Subcutaneous adipose tissue (tissue), 4 donors: Measurements from ENCODE around the gene PPM1K. TPM values are rescaled to one million over a fixed set of nuclear protein-coding genes. Genes with fewer than 3 reads are reported as not detected.

Source experiments
- total RNA-seq, 4 donors: library from RNA; depleted of rRNA; stranded (reverse); fragments of >200 nt; gene quantifications; one replicate each; pipeline ENCODE4 v1.1.0, GENCODE V29; 2016
- TF ChIP-seq, protein P1 (sequence below): fragments of 450-650 bp; IDR thresholded peaks from one replicate; pipeline ENCODE4 v1.5.1; 2016; ENCODE audit warnings: low read depth, mild to moderate bottlenecking, control low read depth, antibody characterized with exemption, moderate library complexity

PPM1K gene
- total RNA-seq, 4 donors from 2014 or later, result 10.4 to 19.2 (median 15.0) TPM

DNA sequence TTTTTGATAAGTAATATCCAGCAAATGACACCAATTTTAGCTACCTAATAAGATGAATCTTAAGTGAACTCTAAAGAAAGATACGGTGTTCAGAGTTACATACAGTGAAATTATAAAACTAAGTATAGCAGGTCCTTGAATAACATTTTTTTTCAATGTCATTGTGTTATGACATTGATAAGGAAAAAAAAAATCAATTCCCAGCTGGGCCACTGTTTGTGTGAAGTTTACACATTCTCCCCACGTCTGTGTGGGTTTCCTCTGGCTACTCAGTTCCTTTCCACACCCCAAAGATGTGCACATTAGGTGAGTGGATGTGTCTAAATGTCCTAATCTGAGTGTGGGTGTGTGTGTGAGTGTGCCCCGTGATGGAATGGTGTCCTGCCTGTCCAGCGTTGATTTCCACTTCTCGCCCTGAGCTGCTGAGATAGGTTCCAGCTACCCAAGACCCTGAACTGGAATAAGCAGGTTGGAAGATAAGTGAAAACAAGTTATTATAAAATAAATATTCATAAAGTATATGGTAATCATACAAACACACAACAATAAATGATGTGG, 31.2 kb upstream of the PPM1K start:
- TF ChIP-seq, protein P1, sequence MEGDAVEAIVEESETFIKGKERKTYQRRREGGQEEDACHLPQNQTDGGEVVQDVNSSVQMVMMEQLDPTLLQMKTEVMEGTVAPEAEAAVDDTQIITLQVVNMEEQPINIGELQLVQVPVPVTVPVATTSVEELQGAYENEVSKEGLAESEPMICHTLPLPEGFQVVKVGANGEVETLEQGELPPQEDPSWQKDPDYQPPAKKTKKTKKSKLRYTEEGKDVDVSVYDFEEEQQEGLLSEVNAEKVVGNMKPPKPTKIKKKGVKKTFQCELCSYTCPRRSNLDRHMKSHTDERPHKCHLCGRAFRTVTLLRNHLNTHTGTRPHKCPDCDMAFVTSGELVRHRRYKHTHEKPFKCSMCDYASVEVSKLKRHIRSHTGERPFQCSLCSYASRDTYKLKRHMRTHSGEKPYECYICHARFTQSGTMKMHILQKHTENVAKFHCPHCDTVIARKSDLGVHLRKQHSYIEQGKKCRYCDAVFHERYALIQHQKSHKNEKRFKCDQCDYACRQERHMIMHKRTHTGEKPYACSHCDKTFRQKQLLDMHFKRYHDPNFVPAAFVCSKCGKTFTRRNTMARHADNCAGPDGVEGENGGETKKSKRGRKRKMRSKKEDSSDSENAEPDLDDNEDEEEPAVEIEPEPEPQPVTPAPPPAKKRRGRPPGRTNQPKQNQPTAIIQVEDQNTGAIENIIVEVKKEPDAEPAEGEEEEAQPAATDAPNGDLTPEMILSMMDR, result no peak

DNA sequence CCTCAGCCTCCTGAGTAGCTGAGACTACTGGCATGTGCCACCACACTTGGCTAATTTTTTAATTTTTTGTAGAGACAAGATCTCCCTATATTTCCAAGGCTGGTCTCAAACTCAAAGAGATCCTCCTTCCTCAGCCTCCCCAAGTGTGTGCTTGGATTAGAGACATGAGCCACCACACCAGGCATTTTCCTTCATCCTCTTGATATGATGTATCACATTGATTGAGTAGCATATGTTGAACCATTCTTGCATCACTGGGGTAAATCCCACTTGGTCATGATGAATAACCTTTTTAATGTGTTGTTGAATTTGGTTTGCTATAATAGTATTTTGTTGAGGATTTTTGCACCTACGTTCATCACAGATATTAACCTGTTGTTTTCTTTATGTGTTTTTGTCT, 24.2 kb upstream of the PPM1K start:
- TF ChIP-seq, protein P1, result no peak

DNA sequence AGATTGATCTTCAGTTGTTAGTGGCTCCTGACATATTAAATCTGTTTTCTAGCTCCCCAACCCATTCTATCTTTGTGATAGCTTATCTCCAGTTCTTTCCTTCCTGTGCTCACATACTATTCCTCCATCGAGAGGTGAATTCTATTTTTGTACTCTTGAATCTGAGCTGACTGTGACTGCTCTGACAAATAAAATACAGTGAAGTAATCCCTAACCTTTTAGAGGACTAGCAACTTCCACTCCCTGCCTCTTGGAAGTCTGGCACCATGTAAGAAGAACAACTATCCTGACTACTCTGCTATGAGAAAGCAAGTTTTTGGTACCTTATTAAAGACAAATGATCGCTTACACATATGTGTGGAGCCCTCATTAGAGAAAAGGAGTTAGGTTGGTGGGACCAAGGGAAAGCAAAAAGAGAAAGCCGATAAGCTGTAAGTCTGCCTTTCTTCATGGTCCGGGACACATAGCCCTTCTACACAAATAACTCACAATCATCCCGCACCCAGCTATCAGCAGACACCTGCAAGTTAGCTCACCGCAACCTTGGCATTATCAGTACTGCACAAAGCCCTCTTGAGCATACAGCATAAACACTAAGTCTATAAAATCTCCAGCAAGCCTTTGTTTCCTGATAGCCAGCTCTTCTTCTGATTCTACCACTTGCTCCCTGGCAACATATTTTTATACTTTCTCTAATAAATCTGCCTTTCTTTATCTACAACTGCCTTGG, 13.5 kb upstream of the PPM1K start:
- TF ChIP-seq, protein P1, result no peak

DNA sequence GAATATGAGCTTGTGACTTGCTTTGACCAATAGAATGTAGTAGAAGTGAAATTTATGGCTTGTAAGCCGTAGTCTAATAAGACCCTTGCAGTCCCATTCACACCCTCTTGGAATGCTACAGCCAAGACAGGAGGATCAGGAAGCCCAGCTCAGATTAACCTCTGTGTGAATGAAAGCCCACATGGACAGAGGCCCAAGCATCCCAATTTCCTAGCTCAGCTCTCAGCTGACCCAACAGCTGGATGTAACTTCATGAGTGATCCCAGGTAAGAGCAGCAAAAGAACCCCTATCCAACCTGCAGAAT, 12.8 kb upstream of the PPM1K start:
- TF ChIP-seq, protein P1, result no peak

DNA sequence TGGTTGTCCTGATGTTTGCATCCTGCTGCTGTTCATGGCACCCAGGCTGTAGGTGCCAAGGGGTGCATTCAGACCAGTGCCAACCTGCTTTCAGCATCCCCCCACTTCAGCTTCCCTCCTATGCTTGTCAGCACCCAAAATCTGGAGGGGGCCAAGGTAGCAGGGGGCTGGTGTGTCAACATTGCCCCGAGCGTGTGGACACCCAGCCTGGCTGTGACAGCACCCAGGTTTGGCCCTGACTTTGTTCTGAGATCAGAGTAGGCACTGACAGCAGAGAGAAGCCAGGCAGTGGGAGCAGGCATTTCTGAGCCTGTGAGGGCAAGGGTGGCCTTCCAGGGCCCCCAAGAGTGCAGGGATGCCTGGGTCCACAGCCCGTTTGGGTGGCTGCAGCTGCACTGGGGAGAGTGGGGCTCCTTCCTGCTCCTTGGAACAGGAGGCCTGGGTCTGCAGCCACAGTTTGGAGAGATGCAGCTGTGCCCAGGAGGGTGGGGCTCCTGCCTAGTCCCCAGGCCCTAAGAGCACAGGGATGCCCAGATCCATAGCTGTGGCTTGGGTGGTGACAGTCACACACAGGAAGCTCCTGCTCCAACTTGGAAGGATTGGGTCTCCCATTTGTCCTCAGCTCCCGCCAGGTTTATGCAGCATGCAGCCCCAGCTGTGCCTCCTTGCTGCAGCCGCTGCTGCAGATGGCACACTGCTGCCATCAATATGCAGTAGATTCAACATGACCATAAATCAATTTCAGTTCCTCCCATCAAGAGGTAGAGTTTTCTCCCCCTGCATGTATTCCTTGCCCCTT, 12.3 kb upstream of the PPM1K start:
- TF ChIP-seq, protein P1, result no peak

DNA sequence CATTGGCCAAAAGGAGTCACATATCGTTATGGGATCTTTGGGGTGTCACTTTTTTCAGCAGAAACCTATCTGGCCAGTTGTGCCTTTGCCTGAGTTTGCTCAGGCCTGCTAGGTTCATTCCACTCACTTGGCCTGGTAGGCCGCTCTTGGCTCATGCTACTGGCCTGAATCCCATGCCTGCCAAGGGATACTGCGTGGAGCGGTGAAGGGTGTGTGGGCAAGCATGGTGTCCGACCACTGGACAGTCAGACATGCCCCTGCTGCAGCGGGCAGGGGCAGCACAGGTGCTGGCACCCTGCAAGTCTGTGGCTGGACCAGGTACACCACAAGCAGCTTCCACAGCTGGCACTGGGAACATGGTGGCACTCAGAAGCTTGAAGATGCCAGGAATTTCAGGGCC, 11.3 kb upstream of the PPM1K start:
- TF ChIP-seq, protein P1, result no peak

DNA sequence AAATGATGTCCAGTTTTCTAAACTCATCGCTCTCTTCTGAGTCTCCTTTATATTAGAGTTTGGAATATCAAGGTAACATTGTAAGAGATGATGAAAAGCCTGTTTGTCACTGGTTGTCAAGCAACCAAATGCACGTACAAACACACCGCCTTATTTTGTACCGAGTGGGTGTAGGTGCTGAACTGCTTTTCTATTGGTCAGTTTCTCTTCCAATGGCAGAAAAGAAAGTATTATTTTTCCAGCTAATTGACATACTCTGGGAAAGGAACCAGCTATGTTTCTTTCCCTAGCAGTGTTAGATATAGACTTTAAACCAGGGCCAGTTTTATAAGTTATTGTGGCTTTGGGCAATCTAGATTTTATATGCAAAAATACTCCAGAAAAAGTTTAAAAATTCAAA, 6.6 kb upstream of the PPM1K start:
- TF ChIP-seq, protein P1, result no peak
